IPS-15b (cell line): ENCODE results near the gene FIGNL1.

ENCODE experiments used
- H3K27me3 ChIP-seq: one replicate; pipeline ENCODE4 v1.6.1; 2013; ENCODE audit warnings: low read length; ENCODE audit not compliant: control insufficient read depth, insufficient read depth
- H3K36me3 ChIP-seq: one replicate; pipeline ENCODE4 v1.6.1; 2013; ENCODE audit warnings: low read length; ENCODE audit not compliant: control insufficient read depth, insufficient read depth
- H3K4me1 ChIP-seq: one replicate; pipeline ENCODE4 v1.6.1; 2013; ENCODE audit warnings: mild to moderate bottlenecking, low read length; ENCODE audit not compliant: control insufficient read depth, insufficient read depth
- H3K4me3 ChIP-seq: one replicate; pipeline ENCODE4 v1.5.1; 2013; ENCODE audit warnings: low read depth, low read length
- H3K9ac ChIP-seq: one replicate; pipeline ENCODE4 v1.6.1; 2013; ENCODE audit warnings: low read depth, mild to moderate bottlenecking, low read length
- H3K9me3 ChIP-seq: one replicate; pipeline ENCODE4 v1.6.1; 2013; ENCODE audit warnings: mild to moderate bottlenecking, low read length; ENCODE audit not compliant: control insufficient read depth, insufficient read depth

FIGNL1 gene

DNA sequence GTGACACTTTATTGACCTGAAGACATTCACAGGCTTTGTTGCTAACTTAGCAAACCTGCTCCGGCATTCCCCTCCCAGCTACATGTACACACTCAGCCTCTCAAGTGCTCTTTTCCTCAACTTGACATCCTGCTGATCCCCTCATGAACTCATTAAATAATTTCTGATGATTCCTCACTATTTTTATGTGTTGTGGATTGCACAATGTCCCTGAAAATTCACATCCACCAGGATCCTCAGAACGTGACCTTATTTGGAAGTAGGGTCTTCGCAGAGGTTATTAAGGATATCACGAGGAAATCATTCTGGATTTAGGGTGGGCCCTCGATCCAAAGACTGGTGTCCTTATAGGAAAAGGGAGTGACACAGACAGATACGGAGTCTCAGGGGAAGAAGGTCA, 27.3 kb downstream of the FIGNL1 start:
- H3K9ac ChIP-seq = no peak overlapping the region

DNA sequence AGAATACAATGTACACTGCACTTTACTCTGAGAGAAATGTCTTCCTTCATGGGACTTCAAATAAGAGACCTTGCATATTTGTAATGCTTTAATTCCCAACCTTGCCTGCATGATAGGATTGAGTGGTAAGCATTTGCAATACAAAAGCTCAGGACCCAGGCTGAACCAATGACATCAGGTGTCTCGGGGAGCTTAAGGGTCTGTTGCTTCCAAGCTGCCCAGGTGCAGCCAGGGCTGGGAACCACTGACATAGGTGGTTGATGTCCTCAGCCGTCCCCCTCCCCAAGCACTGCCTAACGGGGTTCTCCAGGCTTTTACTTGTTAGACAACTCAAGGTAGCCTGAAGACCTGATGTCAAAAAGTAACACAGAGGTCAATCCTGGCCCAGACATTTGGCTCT, 29.1 kb downstream of the FIGNL1 start:
- no peaks in the 10 kb centered on the region for H3K9me3 ChIP-seq
- H3K9ac ChIP-seq = no peak overlapping the region
- H3K36me3 ChIP-seq = no peaks in the 10 kb centered on the region
- peaks cover 4% of the 10 kb centered on the region for H3K4me1 ChIP-seq
- H3K4me3 ChIP-seq = no peak overlapping the region
- H3K27me3 ChIP-seq = no peaks in the 10 kb centered on the region

More for the DNA sequence above, 27.3 kb downstream of the FIGNL1 start:
- Histone ChIP-seq H3K4me1 (peaks cover 4% of the 10 kb centered on the region), H3K36me3 (no peaks in the 10 kb centered on the region), H3K9me3 (no peaks in the 10 kb centered on the region), H3K27me3 (no peaks in the 10 kb centered on the region), H3K4me3 (no peak overlapping the region)

DNA sequence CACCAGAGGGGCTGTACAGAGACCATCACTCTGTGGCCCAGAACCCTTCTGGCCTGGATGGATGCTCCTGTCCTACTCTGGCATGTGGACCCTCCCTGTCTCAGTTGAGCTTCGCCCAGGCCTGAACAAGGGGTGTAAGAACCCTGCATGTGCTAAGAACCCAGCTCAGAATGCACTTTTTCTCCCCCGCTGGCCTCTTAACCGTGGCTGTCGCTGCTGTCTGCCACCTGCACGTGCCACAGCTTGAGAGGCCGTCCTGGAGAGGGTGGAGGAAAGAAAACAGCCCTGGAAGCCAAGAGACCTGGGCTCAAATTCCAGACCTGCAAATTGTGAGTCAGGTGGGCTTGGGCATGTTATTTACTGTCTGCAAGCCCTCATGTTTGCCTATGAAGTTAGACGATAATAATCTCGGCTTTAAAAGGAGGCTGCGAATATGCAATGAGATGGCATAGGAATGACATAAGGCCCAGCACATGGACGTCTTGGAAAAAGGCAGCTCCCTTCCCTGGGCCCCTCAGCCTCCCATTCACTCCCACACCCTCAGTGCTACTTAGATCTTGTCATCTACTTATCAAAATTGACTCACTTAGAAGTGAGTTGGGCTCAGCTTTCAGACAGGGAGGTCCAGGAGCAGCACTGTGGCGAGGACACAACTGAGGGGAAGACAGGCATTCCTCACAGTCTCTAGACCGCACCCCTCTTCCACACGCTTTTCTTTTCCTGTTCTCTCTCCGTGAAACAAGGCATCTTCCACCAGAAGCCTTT, 31.4 kb downstream of the FIGNL1 start:
- Histone ChIP-seq H3K9me3 (no peaks in the 10 kb centered on the region), H3K27me3 (no peaks in the 10 kb centered on the region), H3K4me3 (no peak overlapping the region), H3K36me3 (no peaks in the 10 kb centered on the region), H3K4me1 (peaks cover 4% of the 10 kb centered on the region), H3K9ac (no peak overlapping the region)

DNA sequence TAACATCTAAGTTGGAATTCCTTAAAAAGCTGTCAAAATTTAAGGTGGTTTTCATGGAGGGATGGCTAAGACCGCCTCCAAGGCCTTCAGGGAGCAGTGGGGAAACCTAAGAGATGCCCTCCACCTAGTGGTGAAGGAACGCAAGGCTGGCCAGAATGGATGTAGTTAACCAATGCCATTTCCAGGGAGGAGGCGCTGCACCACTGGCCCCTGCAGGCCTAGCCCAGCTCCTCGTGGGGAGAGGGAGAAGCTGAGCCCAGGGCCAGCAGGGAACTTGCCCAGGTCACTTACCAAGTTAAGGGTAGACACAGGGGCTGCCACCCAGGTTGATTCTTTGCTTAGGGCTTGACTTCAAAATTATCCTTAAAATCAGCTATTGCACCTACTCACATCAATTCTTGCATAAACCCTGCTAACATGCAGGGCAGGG, 32.0 kb downstream of the FIGNL1 start:
- no peak overlapping the region for H3K9ac ChIP-seq
- no peaks in the 10 kb centered on the region for H3K27me3 ChIP-seq
- no peaks in the 10 kb centered on the region for H3K36me3 ChIP-seq
- peaks cover 4% of the 10 kb centered on the region for H3K4me1 ChIP-seq
- no peaks in the 10 kb centered on the region for H3K9me3 ChIP-seq
- no peak overlapping the region for H3K4me3 ChIP-seq

DNA sequence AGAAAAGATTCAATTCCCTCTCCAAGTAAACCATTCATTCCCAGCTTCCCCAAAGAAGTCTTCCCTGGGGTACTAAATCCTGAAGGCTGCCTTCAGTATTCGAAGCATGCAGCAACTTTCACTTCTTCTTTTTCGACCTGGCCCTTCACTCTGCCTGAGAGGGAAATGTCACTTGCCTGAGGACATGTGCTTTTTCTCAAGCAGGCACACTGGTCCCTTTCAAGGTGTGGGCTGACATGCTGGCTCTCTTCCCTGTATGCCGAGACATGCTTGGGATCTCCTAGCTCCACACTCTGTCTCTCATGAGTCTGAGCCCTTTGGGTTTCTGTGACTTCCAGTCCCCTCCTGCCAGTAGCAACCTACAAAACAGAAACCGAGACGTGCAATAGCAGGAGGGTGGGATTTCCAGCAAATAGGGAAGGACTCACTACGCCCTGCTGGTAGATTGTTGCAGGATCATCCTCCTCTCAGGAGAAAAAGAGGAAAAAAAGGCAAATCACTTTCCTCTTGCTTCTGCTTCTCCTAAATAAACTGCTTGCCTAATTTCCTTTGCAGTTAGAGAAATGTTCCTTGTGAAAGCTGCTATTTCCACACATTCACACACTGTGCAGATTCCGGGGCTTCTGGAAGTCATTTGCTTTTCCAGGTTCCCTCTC, 33.5 kb downstream of the FIGNL1 start:
- no peaks in the 10 kb centered on the region for H3K9me3 ChIP-seq
- no peaks in the 10 kb centered on the region for H3K27me3 ChIP-seq
- H3K9ac ChIP-seq = no peak overlapping the region
- peaks cover 4% of the 10 kb centered on the region for H3K4me1 ChIP-seq
- no peak overlapping the region for H3K4me3 ChIP-seq
- H3K36me3 ChIP-seq = no peaks in the 10 kb centered on the region

DNA sequence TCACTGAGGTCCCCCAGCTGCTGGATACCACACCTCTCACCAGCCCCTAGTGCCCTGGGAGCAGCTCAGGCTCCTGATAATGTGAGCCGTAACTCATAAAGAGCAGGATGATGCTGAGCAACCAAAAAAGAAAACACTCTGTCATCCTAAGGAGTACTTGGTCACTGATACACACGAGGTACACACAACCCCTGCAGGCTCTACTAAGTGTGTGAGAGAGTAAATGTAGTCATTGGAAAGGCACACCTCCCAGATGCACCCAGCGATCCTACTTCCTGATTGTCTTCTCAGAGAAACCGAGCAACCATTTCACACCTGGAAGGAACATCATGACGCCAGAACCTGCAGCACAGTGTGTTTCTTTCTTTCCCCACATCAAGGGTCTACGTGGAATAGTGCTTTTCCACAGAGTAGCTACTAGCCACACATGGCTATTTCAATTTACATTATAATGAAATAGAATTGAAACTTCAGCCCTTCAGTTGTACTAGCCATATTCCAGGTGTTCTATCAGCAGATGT, 34.2 kb downstream of the FIGNL1 start:
- Histone ChIP-seq H3K36me3 (no peaks in the 10 kb centered on the region), H3K4me3 (no peak overlapping the region), H3K27me3 (no peaks in the 10 kb centered on the region), H3K9ac (no peak overlapping the region), H3K9me3 (no peaks in the 10 kb centered on the region), H3K4me1 (no peaks in the 10 kb centered on the region)

DNA sequence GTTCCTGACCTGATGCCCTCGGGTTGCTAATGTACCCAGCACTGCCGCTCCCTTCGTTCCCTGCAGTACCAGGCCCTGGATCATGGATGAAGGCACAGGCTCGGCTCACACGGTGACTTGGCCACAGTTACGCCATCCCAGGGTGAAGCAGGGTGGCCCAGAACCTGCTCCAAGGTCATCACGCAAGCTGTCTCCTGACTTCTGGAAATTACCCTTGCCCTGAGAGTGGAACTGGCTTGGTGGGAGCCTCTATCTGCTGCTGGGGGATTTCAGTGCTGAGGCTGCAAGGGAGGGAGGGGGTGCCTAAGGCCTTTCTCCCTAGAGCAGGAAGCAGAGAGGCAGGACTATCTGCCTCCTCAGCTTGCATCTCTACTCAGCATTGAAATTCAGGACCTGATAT, 36.6 kb downstream of the FIGNL1 start:
- Histone ChIP-seq H3K27me3 (no peaks in the 10 kb centered on the region), H3K36me3 (no peaks in the 10 kb centered on the region), H3K9ac (no peak overlapping the region), H3K4me1 (no peaks in the 10 kb centered on the region), H3K9me3 (no peaks in the 10 kb centered on the region), H3K4me3 (no peak overlapping the region)

DNA sequence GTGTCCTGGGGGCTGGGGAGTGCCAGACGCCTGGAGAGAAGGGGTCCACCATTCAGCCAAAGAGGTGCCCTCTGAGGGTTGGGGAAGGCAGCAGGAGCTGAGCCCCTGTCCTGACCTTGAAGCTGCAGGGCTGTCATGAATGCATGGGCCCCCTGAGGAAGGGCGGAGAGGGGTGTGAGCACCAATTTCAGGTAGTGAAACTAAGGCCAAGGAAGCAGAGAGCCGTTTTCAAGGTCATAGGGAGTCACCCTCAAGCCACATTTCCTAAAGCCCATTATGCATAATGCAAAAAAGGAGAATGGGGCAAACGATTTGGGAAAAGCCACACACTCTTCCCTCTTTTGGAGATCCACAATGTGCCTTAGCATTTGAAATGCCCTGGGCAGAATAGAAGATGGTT, 37.2 kb downstream of the FIGNL1 start:
- no peak overlapping the region for H3K4me3 ChIP-seq
- no peak overlapping the region for H3K9ac ChIP-seq
- H3K9me3 ChIP-seq = no peaks in the 10 kb centered on the region
- H3K27me3 ChIP-seq = no peaks in the 10 kb centered on the region
- H3K36me3 ChIP-seq = no peaks in the 10 kb centered on the region
- no peaks in the 10 kb centered on the region for H3K4me1 ChIP-seq

DNA sequence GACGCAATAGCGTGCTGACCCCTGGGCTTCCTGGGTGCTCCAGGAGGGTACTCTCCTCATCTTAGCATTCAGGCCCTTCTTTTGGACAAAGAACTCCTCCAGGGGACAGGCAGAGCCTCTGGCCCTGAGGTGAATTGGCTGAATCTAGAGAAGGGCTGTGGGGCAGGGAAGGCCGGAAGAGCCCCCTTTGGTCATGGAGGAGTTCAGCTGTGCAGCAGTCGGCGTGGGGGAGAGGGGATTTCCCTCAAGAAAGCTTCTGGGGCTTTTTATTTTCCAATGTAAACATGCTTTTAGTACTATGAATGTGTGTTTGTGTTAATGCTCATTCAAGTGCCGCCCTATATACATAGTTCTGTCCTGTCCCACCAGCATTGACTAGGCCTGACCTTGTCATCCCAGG, 38.8 kb downstream of the FIGNL1 start:
- Histone ChIP-seq H3K4me3 (no peak overlapping the region), H3K9ac (no peak overlapping the region), H3K36me3 (no peaks in the 10 kb centered on the region), H3K9me3 (no peaks in the 10 kb centered on the region), H3K4me1 (no peaks in the 10 kb centered on the region), H3K27me3 (no peaks in the 10 kb centered on the region)

DNA sequence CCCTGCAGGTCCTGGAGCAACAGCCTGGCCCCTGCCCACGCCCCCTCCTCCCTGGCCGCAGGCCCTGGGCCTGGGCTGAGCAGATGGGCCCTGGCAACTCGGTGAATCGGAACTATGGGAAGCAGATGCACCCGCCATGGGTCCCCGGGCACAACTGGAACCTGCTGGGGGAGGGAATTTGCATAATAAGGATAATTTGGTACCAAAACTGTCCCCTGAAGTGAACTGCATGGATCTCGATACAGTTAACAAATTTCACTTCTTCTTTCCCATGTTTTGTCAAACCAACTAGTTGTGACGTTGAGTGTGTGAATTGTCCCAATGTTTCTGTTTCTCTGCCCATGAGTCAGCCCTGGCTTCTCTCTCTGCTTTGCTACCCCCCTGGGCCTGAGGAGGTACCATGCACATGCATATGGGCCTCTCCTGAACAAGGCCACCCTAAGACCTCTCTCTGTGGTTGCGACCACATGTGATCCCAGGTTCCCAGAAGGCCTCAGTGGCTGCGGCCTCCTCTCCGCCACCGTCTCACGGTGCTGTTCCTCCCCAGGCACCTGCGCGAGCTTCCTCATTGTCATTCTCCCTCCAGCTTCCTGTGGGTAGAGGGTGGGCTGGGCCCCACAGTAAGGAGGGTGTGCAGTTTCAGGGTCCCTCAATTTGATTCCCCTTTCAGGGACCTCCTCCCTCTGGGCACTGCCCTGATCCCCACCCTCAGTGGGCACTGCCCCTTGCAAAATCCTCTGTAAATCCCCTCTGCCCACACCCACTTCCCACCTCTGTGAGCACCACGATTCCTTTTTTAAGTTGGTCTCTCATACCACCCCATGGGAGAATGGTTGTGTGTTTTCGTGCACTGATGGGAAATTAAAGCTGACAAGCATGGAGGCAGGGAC, 40.0 kb downstream of the FIGNL1 start:
- H3K4me3 ChIP-seq = no peak overlapping the region
- H3K9me3 ChIP-seq = no peaks in the 10 kb centered on the region
- H3K4me1 ChIP-seq = no peaks in the 10 kb centered on the region
- H3K36me3 ChIP-seq = no peaks in the 10 kb centered on the region
- no peak overlapping the region for H3K9ac ChIP-seq
- no peaks in the 10 kb centered on the region for H3K27me3 ChIP-seq

DNA sequence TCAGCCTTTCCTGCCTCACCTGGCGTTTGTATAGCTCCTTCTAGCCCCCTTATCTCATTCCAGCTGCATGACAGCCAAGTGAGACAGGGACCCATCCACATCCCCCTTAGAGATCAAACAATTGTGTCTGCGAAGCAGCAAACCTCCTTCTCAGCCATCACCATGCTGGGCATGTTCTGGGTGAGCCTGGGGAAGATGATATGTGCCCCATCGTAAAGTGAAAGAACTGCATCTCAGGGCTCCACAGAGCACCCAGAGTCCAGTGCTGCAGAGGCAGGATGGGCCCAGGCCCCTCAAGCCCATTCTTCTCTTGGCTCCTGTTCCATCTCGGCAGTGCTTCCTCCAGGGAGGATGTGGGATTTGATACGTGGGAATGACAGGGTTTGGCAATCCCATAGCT, 43.2 kb downstream of the FIGNL1 start:
- H3K27me3 ChIP-seq = no peaks in the 10 kb centered on the region
- no peak overlapping the region for H3K4me3 ChIP-seq
- H3K4me1 ChIP-seq = no peaks in the 10 kb centered on the region
- no peak overlapping the region for H3K9ac ChIP-seq
- H3K36me3 ChIP-seq = no peaks in the 10 kb centered on the region
- no peaks in the 10 kb centered on the region for H3K9me3 ChIP-seq
